WTC11 (cell line): ENCODE results near the gene TAS1R2. TPM values are rescaled to one million over a fixed set of nuclear protein-coding genes. Genes with fewer than 3 reads are reported as not detected.

Experiments
- ATAC-seq: fragments of 200-7000 bp; cut with Tn5 transposase; 2 replicates; pipeline ENCODE4 v1.10.0; 2021; ENCODE audit warnings: mild to moderate bottlenecking, moderate library complexity
- CTCF ChIA-PET: fragments of 300-600 bp; sonication (Branson Sonifier 250); formaldehyde crosslinking; loops from one replicate; lab custom pipeline; 2021; ENCODE audit warnings: antibody characterized with exemption; lab: Charles Lee
- POLR2A ChIA-PET: fragments of 350-600 bp; sonication (Branson Sonifier 250); formaldehyde crosslinking; loops from one replicate; lab custom pipeline; 2021; ENCODE audit warnings: antibody characterized with exemption; lab: Charles Lee
- DNase-seq: peaks from one replicate; pipeline ENCODE4 v3.0.0; 2021; ENCODE audit warnings: low spot score
- H3K27ac Mint-ChIP-seq: 2 replicates; pipeline ENCODE4 v1.8.0; 2021; ENCODE audit warnings: mixed read lengths
- H3K27me3 Mint-ChIP-seq: 2 replicates; pipeline ENCODE4 v1.8.0; 2021; ENCODE audit warnings: low read depth, mild to moderate bottlenecking, moderate library complexity, mixed read lengths
- H3K36me3 Mint-ChIP-seq: 2 replicates; pipeline ENCODE4 v1.8.0; 2021; ENCODE audit warnings: mixed read lengths
- H3K4me1 Mint-ChIP-seq: 2 replicates; pipeline ENCODE4 v1.8.0; 2022; ENCODE audit warnings: mixed read lengths
- H3K4me3 Mint-ChIP-seq: 2 replicates; pipeline ENCODE4 v1.8.0; 2021; ENCODE audit warnings: mild to moderate bottlenecking, moderate library complexity, mixed read lengths
- H3K9me3 Mint-ChIP-seq: 2 replicates; pipeline ENCODE4 v1.8.0; 2021; ENCODE audit warnings: mixed read lengths
- CBFB ChIP-seq: sonication (generic); formaldehyde crosslinking; IDR thresholded peaks from 2 replicates; pipeline ENCODE4 v1.8.1; 2022; ENCODE audit warnings: mild to moderate bottlenecking, low read depth, missing genetic modification reagents
- CREB1 ChIP-seq: sonication (generic); formaldehyde crosslinking; IDR thresholded peaks from 2 replicates; pipeline ENCODE4 v1.8.0; 2023; ENCODE audit warnings: mild to moderate bottlenecking, missing genetic modification reagents
- EMX1 ChIP-seq: fragments of 250-450 bp; sonication (Bioruptor Pico); IDR thresholded peaks from 2 replicates; pipeline ENCODE4 v1.8.0; 2021; ENCODE audit warnings: mild to moderate bottlenecking
- FOXK1 ChIP-seq: sonication (generic); formaldehyde crosslinking; IDR thresholded peaks from 2 replicates; pipeline ENCODE4 v1.8.0; 2022; ENCODE audit warnings: mild to moderate bottlenecking, moderate library complexity, missing genetic modification reagents
- NR3C1 ChIP-seq: sonication (generic); formaldehyde crosslinking; conservative IDR thresholded peaks from 2 replicates; pipeline ENCODE4 v1.8.1; 2023; ENCODE audit warnings: low read depth, mild to moderate bottlenecking, missing genetic modification reagents
- PREB ChIP-seq: sonication (generic); formaldehyde crosslinking; IDR thresholded peaks from 2 replicates; pipeline ENCODE4 v1.8.1; 2022; ENCODE audit warnings: mild to moderate bottlenecking, missing genetic modification reagents, moderate library complexity, borderline replicate concordance
- PRRX2 ChIP-seq: fragments of 250-450 bp; sonication (Bioruptor Pico); IDR thresholded peaks from 2 replicates; pipeline ENCODE4 v1.8.0; 2021; ENCODE audit warnings: mild to moderate bottlenecking
- RORB ChIP-seq: fragments of 250-450 bp; sonication (Bioruptor Pico); IDR thresholded peaks from 2 replicates; pipeline ENCODE4 v1.9.0; 2021; ENCODE audit warnings: mild to moderate bottlenecking
- TCF7 ChIP-seq: sonication (generic); formaldehyde crosslinking; IDR thresholded peaks from 2 replicates; pipeline ENCODE4 v1.8.0; 2022; ENCODE audit warnings: mild to moderate bottlenecking, low read depth, missing genetic modification reagents, moderate library complexity
- TP53 ChIP-seq: sonication (generic); formaldehyde crosslinking; IDR thresholded peaks from 2 replicates; pipeline ENCODE4 v1.8.1; 2023; ENCODE audit warnings: mild to moderate bottlenecking, missing genetic modification reagents
- ZNF232 ChIP-seq: sonication (generic); formaldehyde crosslinking; IDR thresholded peaks from 2 replicates; pipeline ENCODE4 v1.8.0; 2022; ENCODE audit warnings: mild to moderate bottlenecking, missing genetic modification reagents
- ZNF671 ChIP-seq: fragments of 250-450 bp; sonication (Bioruptor Pico); IDR thresholded peaks from 2 replicates; pipeline ENCODE4 v1.8.0; 2021; ENCODE audit warnings: mild to moderate bottlenecking
- total RNA-seq: library from RNA; stranded (reverse); gene quantifications from 3 replicates; pipeline ENCODE4 v1.2.3, GENCODE V29; 2021
- TF ChIP-seq, protein P1 (sequence below): sonication (generic); formaldehyde crosslinking; conservative IDR thresholded peaks from 2 replicates; pipeline ENCODE4 v1.8.1; 2023; ENCODE audit warnings: mild to moderate bottlenecking, low read depth, missing genetic modification reagents, moderate library complexity
- TF ChIP-seq, protein P2 (sequence below): sonication (generic); formaldehyde crosslinking; IDR thresholded peaks from 2 replicates; pipeline ENCODE4 v1.8.0; 2022; ENCODE audit warnings: mild to moderate bottlenecking, missing genetic modification reagents
- TF ChIP-seq, protein P3 (sequence below): sonication (generic); formaldehyde crosslinking; IDR thresholded peaks from 2 replicates; pipeline ENCODE4 v1.8.1; 2023; ENCODE audit warnings: mild to moderate bottlenecking, missing genetic modification reagents, moderate library complexity

The TAS1R2 gene
- total RNA-seq, 1 experiment from 2014 or later = not detected

- no peak for TF ChIP-seq ZNF232 (CRISPR knock-in tag)
- TF ChIP-seq NR3C1 (CRISPR knock-in tag) = no peak
- TF ChIP-seq PREB (CRISPR knock-in tag) = no peak
- TF ChIP-seq, all 79 proteins: peak for 0
Observed at GRCh38 chr1:18803851-18804250, 55.6 kb downstream of the TAS1R2 start (continued).

- no peak overlapping the region for H3K27ac Mint-ChIP-seq
- no peak for DNase-seq
- no peaks in the 10 kb centered on the region for H3K9me3 Mint-ChIP-seq
- H3K4me3 Mint-ChIP-seq = no peak overlapping the region
- H3K27me3 Mint-ChIP-seq = no peaks in the 10 kb centered on the region; the same call in 1 of the 2 replicates
- no peaks in the 10 kb centered on the region; the same call in 1 of the 2 replicates for H3K4me1 Mint-ChIP-seq
- no peak for ATAC-seq
- POLR2A ChIA-PET = no interaction called here
- CTCF ChIA-PET = interaction anchor here (1.7 kb wide), 1 partner anchor 8 kb away, joined by 3 read pairs; no protein-coding TSS in a partner anchor
- no peak for TF ChIP-seq ZNF671
- TF ChIP-seq, protein P1, sequence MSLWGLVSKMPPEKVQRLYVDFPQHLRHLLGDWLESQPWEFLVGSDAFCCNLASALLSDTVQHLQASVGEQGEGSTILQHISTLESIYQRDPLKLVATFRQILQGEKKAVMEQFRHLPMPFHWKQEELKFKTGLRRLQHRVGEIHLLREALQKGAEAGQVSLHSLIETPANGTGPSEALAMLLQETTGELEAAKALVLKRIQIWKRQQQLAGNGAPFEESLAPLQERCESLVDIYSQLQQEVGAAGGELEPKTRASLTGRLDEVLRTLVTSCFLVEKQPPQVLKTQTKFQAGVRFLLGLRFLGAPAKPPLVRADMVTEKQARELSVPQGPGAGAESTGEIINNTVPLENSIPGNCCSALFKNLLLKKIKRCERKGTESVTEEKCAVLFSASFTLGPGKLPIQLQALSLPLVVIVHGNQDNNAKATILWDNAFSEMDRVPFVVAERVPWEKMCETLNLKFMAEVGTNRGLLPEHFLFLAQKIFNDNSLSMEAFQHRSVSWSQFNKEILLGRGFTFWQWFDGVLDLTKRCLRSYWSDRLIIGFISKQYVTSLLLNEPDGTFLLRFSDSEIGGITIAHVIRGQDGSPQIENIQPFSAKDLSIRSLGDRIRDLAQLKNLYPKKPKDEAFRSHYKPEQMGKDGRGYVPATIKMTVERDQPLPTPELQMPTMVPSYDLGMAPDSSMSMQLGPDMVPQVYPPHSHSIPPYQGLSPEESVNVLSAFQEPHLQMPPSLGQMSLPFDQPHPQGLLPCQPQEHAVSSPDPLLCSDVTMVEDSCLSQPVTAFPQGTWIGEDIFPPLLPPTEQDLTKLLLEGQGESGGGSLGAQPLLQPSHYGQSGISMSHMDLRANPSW (CRISPR knock-in tag) = no peak
- TF ChIP-seq PRRX2 (CRISPR knock-in tag) = no peak
- TF ChIP-seq RORB (CRISPR knock-in tag) = no peak
- TF ChIP-seq CBFB (CRISPR knock-in tag) = no peak
- H3K36me3 Mint-ChIP-seq = no peaks in the 10 kb centered on the region
Observed at GRCh38 chr1:18803151-18803791, 56.2 kb downstream of the TAS1R2 start.

DNA sequence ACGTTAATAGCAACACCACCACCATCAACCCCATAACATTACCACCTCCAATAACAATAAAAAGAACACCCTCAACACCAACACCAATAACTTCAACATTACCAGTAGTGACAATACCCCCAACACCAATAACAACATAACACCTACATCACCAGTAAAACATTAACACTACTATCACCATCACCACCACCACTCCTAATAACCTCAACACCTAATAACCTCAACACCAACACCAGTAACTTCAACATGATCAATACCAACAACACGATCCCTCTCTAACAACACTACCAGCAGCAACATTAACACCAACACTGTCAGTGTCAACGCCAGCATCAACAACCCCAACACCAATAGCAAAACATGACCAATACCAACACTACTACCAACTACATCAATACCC, 57.2 kb downstream of the TAS1R2 start:
- H3K4me3 Mint-ChIP-seq = no peak overlapping the region
- no peak overlapping the region for H3K27ac Mint-ChIP-seq
- H3K9me3 Mint-ChIP-seq = no peaks in the 10 kb centered on the region
- ChIA-PET POLR2A (no interaction called here), CTCF (no interaction called here)
- H3K36me3 Mint-ChIP-seq = no peaks in the 10 kb centered on the region
- H3K27me3 Mint-ChIP-seq = no peaks in the 10 kb centered on the region; the same call in 1 of the 2 replicates
- H3K4me1 Mint-ChIP-seq = no peaks in the 10 kb centered on the region
- DNase-seq = no peak
- no peak for ATAC-seq
- TF ChIP-seq EMX1 (CRISPR knock-in tag) = no peak
- TF ChIP-seq, protein P2, sequence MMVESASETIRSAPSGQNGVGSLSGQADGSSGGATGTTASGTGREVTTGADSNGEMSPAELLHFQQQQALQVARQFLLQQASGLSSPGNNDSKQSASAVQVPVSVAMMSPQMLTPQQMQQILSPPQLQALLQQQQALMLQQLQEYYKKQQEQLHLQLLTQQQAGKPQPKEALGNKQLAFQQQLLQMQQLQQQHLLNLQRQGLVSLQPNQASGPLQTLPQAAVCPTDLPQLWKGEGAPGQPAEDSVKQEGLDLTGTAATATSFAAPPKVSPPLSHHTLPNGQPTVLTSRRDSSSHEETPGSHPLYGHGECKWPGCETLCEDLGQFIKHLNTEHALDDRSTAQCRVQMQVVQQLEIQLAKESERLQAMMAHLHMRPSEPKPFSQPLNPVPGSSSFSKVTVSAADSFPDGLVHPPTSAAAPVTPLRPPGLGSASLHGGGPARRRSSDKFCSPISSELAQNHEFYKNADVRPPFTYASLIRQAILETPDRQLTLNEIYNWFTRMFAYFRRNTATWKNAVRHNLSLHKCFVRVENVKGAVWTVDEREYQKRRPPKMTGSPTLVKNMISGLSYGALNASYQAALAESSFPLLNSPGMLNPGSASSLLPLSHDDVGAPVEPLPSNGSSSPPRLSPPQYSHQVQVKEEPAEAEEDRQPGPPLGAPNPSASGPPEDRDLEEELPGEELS (CRISPR knock-in tag) = no peak
- TF ChIP-seq, protein P3, sequence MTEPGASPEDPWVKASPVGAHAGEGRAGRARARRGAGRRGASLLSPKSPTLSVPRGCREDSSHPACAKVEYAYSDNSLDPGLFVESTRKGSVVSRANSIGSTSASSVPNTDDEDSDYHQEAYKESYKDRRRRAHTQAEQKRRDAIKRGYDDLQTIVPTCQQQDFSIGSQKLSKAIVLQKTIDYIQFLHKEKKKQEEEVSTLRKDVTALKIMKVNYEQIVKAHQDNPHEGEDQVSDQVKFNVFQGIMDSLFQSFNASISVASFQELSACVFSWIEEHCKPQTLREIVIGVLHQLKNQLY (CRISPR knock-in tag) = no peak
- TF ChIP-seq TCF7 = no peak
- TF ChIP-seq CREB1 (CRISPR knock-in tag) = no peak
- no peak for TF ChIP-seq TP53
- no peak for TF ChIP-seq NR3C1 (CRISPR knock-in tag)
- TF ChIP-seq FOXK1 (CRISPR knock-in tag) = no peak
